ENCODE data around the gene COL5A3. TPM values are rescaled to one million over a fixed set of nuclear protein-coding genes. Genes with fewer than 3 reads are reported as not detected.

Gene COL5A3
- total and polyA plus RNA-seq, 2 experiments from 2014 or later, result 1.0 to 1.2 TPM

GRCh38 chr19:10007371-10008183 is 2.7 kb downstream of the COL5A3 start:
- no peaks in the 10 kb centered on the region for H4K20me1 ChIP-seq (replicated peaks; ENCODE audit: insufficient read depth)
- no peaks in the 10 kb centered on the region; the same call in 2 of the 3 replicates for H3K36me3 Mint-ChIP-seq (ENCODE audit: low read depth)
- no peak overlapping the region for H3K4me2 ChIP-seq
- H3K4me3 Mint-ChIP-seq, result no peak overlapping the region
- no peak overlapping the region for H2AFZ ChIP-seq
- H3K79me2 ChIP-seq (replicated peaks; ENCODE audit: insufficient read depth), result no peaks in the 10 kb centered on the region
- ATAC-seq (no peak), DNase-seq (ENCODE audit: low spot score) (no peak)
- no peaks in the 10 kb centered on the region for H3K36me3 ChIP-seq (ENCODE audit: insufficient read depth)
- H3K4me1 ChIP-seq (ENCODE audit: insufficient read depth), result no peaks in the 10 kb centered on the region
- H3K27ac Mint-ChIP-seq, result no peak overlapping the region
- TF ChIP-seq REST (IDR thresholded peaks at IDR 0.05; ENCODE audit: unreplicated experiment) (no peak), CREB1 (CRISPR knock-in tag; IDR thresholded peaks at IDR 0.05; ENCODE audit: low read depth) (no peak), EZH2 (IDR thresholded peaks at IDR 0.05; ENCODE audit: low read depth, unreplicated experiment) (no peak), NANOG (IDR thresholded peaks at IDR 0.05; ENCODE audit: borderline replicate concordance) (no peak), ZNF331 (CRISPR knock-in tag; IDR thresholded peaks at IDR 0.05; ENCODE audit: low read depth) (no peak)
- peaks cover 24% of the 10 kb centered on the region for H3K27me3 ChIP-seq (ENCODE audit: insufficient read depth)
- H3K9me2 ChIP-seq (ENCODE audit: insufficient read depth), result no peaks in the 10 kb centered on the region
- no peaks in the 10 kb centered on the region; the same call in 1 of the 3 replicates for H3K9me3 Mint-ChIP-seq
- no peak overlapping the region for H3K4me3 ChIP-seq
- H3F3A ChIP-seq (replicated peaks; ENCODE audit: low read depth), result no peaks in the 10 kb centered on the region
- peaks cover 15% of the 10 kb centered on the region for H3K4me1 Mint-ChIP-seq
- peaks cover 26% of the 10 kb centered on the region for H3K27me3 Mint-ChIP-seq (ENCODE audit: insufficient read depth, low read depth, poor library complexity)
- H3K27ac ChIP-seq (ENCODE audit: low read depth), result no peak overlapping the region

GRCh38 chr19:10006752-10007323 is 3.5 kb downstream of the COL5A3 start:
- DNase-seq (ENCODE audit: low spot score), result no peak
- Histone ChIP-seq H3K4me1 (ENCODE audit: insufficient read depth) (no peaks in the 10 kb centered on the region), H3F3A (replicated peaks; ENCODE audit: low read depth) (no peaks in the 10 kb centered on the region), H3K4me3 (no peak overlapping the region), H4K20me1 (replicated peaks; ENCODE audit: insufficient read depth) (no peaks in the 10 kb centered on the region), H3K9me2 (ENCODE audit: insufficient read depth) (no peaks in the 10 kb centered on the region), H3K27me3 (ENCODE audit: insufficient read depth) (peaks cover 23% of the 10 kb centered on the region), H3K4me2 (no peak overlapping the region), H3K27ac (ENCODE audit: low read depth) (no peak overlapping the region), H2AFZ (no peak overlapping the region), H3K79me2 (replicated peaks; ENCODE audit: insufficient read depth) (no peaks in the 10 kb centered on the region), H3K36me3 (ENCODE audit: insufficient read depth) (no peaks in the 10 kb centered on the region)
- ATAC-seq, result no peak
- Mint-ChIP-seq H3K27me3 (ENCODE audit: insufficient read depth, low read depth, poor library complexity) (peaks cover 26% of the 10 kb centered on the region), H3K27ac (no peak overlapping the region), H3K4me3 (no peak overlapping the region), H3K36me3 (ENCODE audit: low read depth) (no peaks in the 10 kb centered on the region; the same call in 2 of the 3 replicates), H3K9me3 (no peaks in the 10 kb centered on the region; the same call in 1 of the 3 replicates), H3K4me1 (peaks cover 15% of the 10 kb centered on the region)
- TF ChIP-seq NANOG (IDR thresholded peaks at IDR 0.05; ENCODE audit: borderline replicate concordance) (no peak), REST (IDR thresholded peaks at IDR 0.05; ENCODE audit: unreplicated experiment) (no peak), STAT1 (IDR thresholded peaks at IDR 0.05; ENCODE audit: unreplicated experiment) (no peak), EZH2 (IDR thresholded peaks at IDR 0.05; ENCODE audit: low read depth, unreplicated experiment) (no peak), POLR2AphosphoS5 (IDR thresholded peaks at IDR 0.05; ENCODE audit: low read depth) (no peak), ZNF331 (CRISPR knock-in tag; IDR thresholded peaks at IDR 0.05; ENCODE audit: low read depth) (no peak), EZH2phosphoT487 (IDR thresholded peaks at IDR 0.05; ENCODE audit: unreplicated experiment) (no peak), CTCF (conservative IDR thresholded peaks at IDR 0.05; ENCODE audit: low read depth in 2 of 2) (no peak)
